GM23338 (cell line): ENCODE results near the gene CABP4.

Experiments used
- CREB1 ChIP-seq: fragments of 250-450 bp; sonication (Bioruptor Pico); IDR thresholded peaks from 2 replicates; pipeline ENCODE4 v1.5.0; 2020; ENCODE audit warnings: low read depth, mild to moderate bottlenecking, moderate library complexity
- EZH2 ChIP-seq: fragments of 200-600 bp; sonication (generic); IDR thresholded peaks from one replicate; pipeline ENCODE4 v1.8.0; 2017; ENCODE audit warnings: antibody characterized with exemption, mild to moderate bottlenecking, low read depth; ENCODE audit not compliant: unreplicated experiment
- EZH2phosphoT487 ChIP-seq: fragments of 200-600 bp; sonication (generic); IDR thresholded peaks from one replicate; pipeline ENCODE4 v1.8.1; 2018; ENCODE audit warnings: antibody characterized with exemption; ENCODE audit not compliant: unreplicated experiment
- POLR2AphosphoS5 ChIP-seq: IDR thresholded peaks from 2 replicates; pipeline ENCODE4 v1.6.1; 2016; ENCODE audit warnings: antibody characterized with exemption, low read depth
- ZNF114 ChIP-seq: fragments of 250-450 bp; sonication (Bioruptor Pico); IDR thresholded peaks from 2 replicates; pipeline ENCODE4 v1.5.0; 2020; ENCODE audit warnings: mild to moderate bottlenecking, moderate library complexity
- TF ChIP-seq, protein P1 (sequence below), 2 experiments: fragments of 200-600 bp in 1 of 2; sonication (generic) in 1 of 2; conservative IDR thresholded peaks; 2 replicates each; pipeline versions ENCODE4 v1.5.1 to v1.6.1; 2016 to 2017; ENCODE audit warnings: antibody characterized with exemption in 2 of 2, low read depth in 2 of 2, mild to moderate bottlenecking in 2 of 2, moderate library complexity in 1 of 2
- TF ChIP-seq, protein P2 (sequence below): IDR thresholded peaks from one replicate; pipeline ENCODE4 v1.6.1; 2018; ENCODE audit warnings: antibody characterized with exemption; ENCODE audit not compliant: unreplicated experiment

DNA sequence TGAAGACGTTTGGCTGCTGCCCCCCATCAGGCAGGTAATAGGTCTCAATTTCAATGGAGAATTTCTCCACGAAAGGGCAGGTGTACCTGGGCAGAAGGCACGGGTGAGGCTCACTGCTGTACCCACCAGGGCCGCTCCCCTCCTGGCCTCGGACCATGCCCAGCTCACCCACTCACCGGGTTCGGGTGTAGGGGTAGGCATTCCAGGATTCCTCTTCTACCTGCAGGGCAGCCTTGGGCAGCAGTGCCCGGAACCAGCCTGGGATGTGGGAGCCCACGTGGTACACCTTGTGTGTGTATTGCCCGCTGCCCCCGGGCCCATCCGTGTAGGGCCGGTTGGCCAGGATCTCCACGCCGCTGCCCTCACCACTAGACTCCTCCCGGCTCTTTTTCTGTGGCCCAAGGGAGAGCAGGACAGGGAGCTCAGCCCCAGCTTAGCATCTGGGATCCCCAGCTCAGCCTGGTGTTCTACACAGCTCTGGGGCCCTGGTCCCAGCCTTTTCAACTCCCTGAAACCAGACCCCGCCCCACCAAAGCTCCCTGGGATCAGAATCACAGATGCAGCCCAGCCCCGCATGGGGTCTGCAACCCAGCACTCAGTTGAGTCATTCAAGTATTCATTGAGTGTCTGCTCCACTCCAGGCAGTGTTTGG, 47.3 kb downstream of the CABP4 start:
- TF ChIP-seq, protein P1, sequence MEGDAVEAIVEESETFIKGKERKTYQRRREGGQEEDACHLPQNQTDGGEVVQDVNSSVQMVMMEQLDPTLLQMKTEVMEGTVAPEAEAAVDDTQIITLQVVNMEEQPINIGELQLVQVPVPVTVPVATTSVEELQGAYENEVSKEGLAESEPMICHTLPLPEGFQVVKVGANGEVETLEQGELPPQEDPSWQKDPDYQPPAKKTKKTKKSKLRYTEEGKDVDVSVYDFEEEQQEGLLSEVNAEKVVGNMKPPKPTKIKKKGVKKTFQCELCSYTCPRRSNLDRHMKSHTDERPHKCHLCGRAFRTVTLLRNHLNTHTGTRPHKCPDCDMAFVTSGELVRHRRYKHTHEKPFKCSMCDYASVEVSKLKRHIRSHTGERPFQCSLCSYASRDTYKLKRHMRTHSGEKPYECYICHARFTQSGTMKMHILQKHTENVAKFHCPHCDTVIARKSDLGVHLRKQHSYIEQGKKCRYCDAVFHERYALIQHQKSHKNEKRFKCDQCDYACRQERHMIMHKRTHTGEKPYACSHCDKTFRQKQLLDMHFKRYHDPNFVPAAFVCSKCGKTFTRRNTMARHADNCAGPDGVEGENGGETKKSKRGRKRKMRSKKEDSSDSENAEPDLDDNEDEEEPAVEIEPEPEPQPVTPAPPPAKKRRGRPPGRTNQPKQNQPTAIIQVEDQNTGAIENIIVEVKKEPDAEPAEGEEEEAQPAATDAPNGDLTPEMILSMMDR (conservative IDR thresholded peaks at IDR 0.05; ENCODE audit: low read depth in 2 of 2) = no peak
- TF ChIP-seq, protein P2, sequence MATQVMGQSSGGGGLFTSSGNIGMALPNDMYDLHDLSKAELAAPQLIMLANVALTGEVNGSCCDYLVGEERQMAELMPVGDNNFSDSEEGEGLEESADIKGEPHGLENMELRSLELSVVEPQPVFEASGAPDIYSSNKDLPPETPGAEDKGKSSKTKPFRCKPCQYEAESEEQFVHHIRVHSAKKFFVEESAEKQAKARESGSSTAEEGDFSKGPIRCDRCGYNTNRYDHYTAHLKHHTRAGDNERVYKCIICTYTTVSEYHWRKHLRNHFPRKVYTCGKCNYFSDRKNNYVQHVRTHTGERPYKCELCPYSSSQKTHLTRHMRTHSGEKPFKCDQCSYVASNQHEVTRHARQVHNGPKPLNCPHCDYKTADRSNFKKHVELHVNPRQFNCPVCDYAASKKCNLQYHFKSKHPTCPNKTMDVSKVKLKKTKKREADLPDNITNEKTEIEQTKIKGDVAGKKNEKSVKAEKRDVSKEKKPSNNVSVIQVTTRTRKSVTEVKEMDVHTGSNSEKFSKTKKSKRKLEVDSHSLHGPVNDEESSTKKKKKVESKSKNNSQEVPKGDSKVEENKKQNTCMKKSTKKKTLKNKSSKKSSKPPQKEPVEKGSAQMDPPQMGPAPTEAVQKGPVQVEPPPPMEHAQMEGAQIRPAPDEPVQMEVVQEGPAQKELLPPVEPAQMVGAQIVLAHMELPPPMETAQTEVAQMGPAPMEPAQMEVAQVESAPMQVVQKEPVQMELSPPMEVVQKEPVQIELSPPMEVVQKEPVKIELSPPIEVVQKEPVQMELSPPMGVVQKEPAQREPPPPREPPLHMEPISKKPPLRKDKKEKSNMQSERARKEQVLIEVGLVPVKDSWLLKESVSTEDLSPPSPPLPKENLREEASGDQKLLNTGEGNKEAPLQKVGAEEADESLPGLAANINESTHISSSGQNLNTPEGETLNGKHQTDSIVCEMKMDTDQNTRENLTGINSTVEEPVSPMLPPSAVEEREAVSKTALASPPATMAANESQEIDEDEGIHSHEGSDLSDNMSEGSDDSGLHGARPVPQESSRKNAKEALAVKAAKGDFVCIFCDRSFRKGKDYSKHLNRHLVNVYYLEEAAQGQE = no peak
- TF ChIP-seq POLR2AphosphoS5 (no peak), EZH2 (no peak), CREB1 (CRISPR knock-in tag) (no peak), ZNF114 (CRISPR knock-in tag) (no peak), EZH2phosphoT487 (no peak)
